ENCODE results near the gene SLC12A6. TPM values are rescaled to one million over a fixed set of nuclear protein-coding genes. Genes with fewer than 3 reads are reported as not detected.
"Not testable (repeated sequence)": the region's sequence is repeated elsewhere in the genome, so short reads cannot be mapped to it uniquely, and the experiment has no call there.

Gene SLC12A6
- total and polyA plus RNA-seq, 5 donors = 8.1 to 21.2 (median 15.7) TPM

GRCh38 chr15:34357653-34358052 is 20.1 kb upstream of the SLC12A6 start:
- Histone ChIP-seq H3K9me3 (ENCODE audit: control insufficient read depth, low read length) (no peaks in the 10 kb centered on the region), H3K4me3 (ENCODE audit: low read length) (no peak overlapping the region), H3K27ac (ENCODE audit: low read length) (no peak overlapping the region), H3K27me3 (ENCODE audit: control insufficient read depth, insufficient read depth) (no peaks in the 10 kb centered on the region), H3K4me1 (ENCODE audit: control insufficient read depth, insufficient read depth, low read length) (no peaks in the 10 kb centered on the region)
- DNase-seq (no peak), ATAC-seq (no peak)
- intact Hi-C loops (cut with DNase I) = loop anchor here in 1 of 4 donors (10.0 kb wide), 1 partner anchor 227 kb away; the partner anchor contains the start of gene GOLGA8B
- WGBS = 89% methylated on average over 1 of the region's 1 CpG

- Histone ChIP-seq H3K27me3 (ENCODE audit: control insufficient read depth, insufficient read depth) (no peaks in the 10 kb centered on the region), H3K9me3 (ENCODE audit: control insufficient read depth, low read length) (no peaks in the 10 kb centered on the region), H3K27ac (ENCODE audit: low read length) (no peak overlapping the region), H3K4me1 (ENCODE audit: control insufficient read depth, insufficient read depth, low read length) (no peaks in the 10 kb centered on the region), H3K4me3 (ENCODE audit: low read length) (no peak overlapping the region)
- no peak for ATAC-seq
- intact Hi-C loops (cut with DNase I) = loop anchor here in 1 of 4 donors (10.0 kb wide), 1 partner anchor 230 kb away; the partner anchor contains the start of gene GOLGA8B
- DNase-seq = no peak
- WGBS = 87% methylated on average over 9 of the region's 9 CpGs
These were observed 17.7 kb upstream of the SLC12A6 start for GRCh38 chr15:34355241-34355640.

GRCh38 chr15:34354286-34354685 is 16.7 kb upstream of the SLC12A6 start:
- Histone ChIP-seq H3K27ac (ENCODE audit: low read length) (no peak overlapping the region), H3K27me3 (ENCODE audit: control insufficient read depth, insufficient read depth) (no peaks in the 10 kb centered on the region), H3K9me3 (ENCODE audit: control insufficient read depth, low read length) (no peaks in the 10 kb centered on the region), H3K4me1 (ENCODE audit: control insufficient read depth, insufficient read depth, low read length) (no peaks in the 10 kb centered on the region), H3K4me3 (ENCODE audit: low read length) (no peak overlapping the region)
- WGBS = 94% methylated on average over 7 of the region's 7 CpGs
- DNase-seq (no peak), ATAC-seq (no peak)
- intact Hi-C loops (cut with DNase I) = loop anchor here in 1 of 4 donors (10.0 kb wide), 1 partner anchor 231 kb away; the partner anchor contains the start of gene GOLGA8B

GRCh38 chr15:34353627-34354026 is 16.0 kb upstream of the SLC12A6 start:
- ATAC-seq (no peak), DNase-seq (no peak)
- 66% methylated on average over 2 of the region's 2 CpGs for WGBS
- H3K4me3 ChIP-seq (ENCODE audit: low read length) = no peak overlapping the region
- no peak overlapping the region for H3K27ac ChIP-seq (ENCODE audit: low read length)
- no peaks in the 10 kb centered on the region for H3K27me3 ChIP-seq (ENCODE audit: control insufficient read depth, insufficient read depth)
- intact Hi-C loops (cut with DNase I) = loop anchor here in 1 of 4 donors (10.0 kb wide), 1 partner anchor 231 kb away; the partner anchor contains the start of gene GOLGA8B
- no peaks in the 10 kb centered on the region for H3K9me3 ChIP-seq (ENCODE audit: control insufficient read depth, low read length)
- H3K4me1 ChIP-seq (ENCODE audit: control insufficient read depth, insufficient read depth, low read length) = no peaks in the 10 kb centered on the region

- DNase-seq; ATAC-seq; H3K4me1 ChIP-seq (ENCODE audit: control insufficient read depth, insufficient read depth, low read length); H3K4me3 ChIP-seq (ENCODE audit: low read length); H3K27ac ChIP-seq (ENCODE audit: low read length); H3K27me3 ChIP-seq (ENCODE audit: control insufficient read depth, insufficient read depth); H3K9me3 ChIP-seq (ENCODE audit: control insufficient read depth, low read length): not testable (repeated sequence)
- 97% methylated on average over 12 of the region's 12 CpGs for WGBS
- intact Hi-C loops (cut with DNase I) = loop anchor here in 1 of 4 donors (10.0 kb wide), 1 partner anchor 232 kb away; the partner anchor contains the start of gene GOLGA8B
These were observed 15.4 kb upstream of the SLC12A6 start for GRCh38 chr15:34352996-34353395.

- Histone ChIP-seq H3K27ac (ENCODE audit: low read length) (no peak overlapping the region), H3K9me3 (ENCODE audit: control insufficient read depth, low read length) (no peaks in the 10 kb centered on the region), H3K27me3 (ENCODE audit: control insufficient read depth, insufficient read depth) (no peaks in the 10 kb centered on the region), H3K4me1 (ENCODE audit: control insufficient read depth, insufficient read depth, low read length) (no peaks in the 10 kb centered on the region), H3K4me3 (ENCODE audit: low read length) (no peak overlapping the region)
- 87% methylated on average over 4 of the region's 4 CpGs for WGBS
- DNase-seq = no peak
- intact Hi-C loops (cut with DNase I) = loop anchor here in 1 of 4 donors (10.0 kb wide), 1 partner anchor 235 kb away; the partner anchor contains the start of gene GOLGA8B
- ATAC-seq = no peak
These were observed 12.2 kb upstream of the SLC12A6 start for GRCh38 chr15:34349769-34350168.

GRCh38 chr15:34348735-34349300 is 11.2 kb upstream of the SLC12A6 start:
- WGBS = 39% methylated on average over 1 of the region's 1 CpG

GRCh38 chr15:34347951-34348638 is 10.5 kb upstream of the SLC12A6 start:
- H3K27ac ChIP-seq (ENCODE audit: low read length) = no peak overlapping the region
- H3K9me3 ChIP-seq (ENCODE audit: control insufficient read depth, low read length) = no peaks in the 10 kb centered on the region
- ATAC-seq = peak in 1 of 2 donors; percentile 39
- intact Hi-C loops (cut with DNase I) = no loop called here
- 77% methylated on average over 13 of the region's 13 CpGs for WGBS
- DNase-seq = no peak
- H3K4me3 ChIP-seq (ENCODE audit: low read length) = no peak overlapping the region
- H3K4me1 ChIP-seq (ENCODE audit: control insufficient read depth, insufficient read depth, low read length) = no peaks in the 10 kb centered on the region
- H3K27me3 ChIP-seq (ENCODE audit: control insufficient read depth, insufficient read depth) = no peaks in the 10 kb centered on the region

More at GRCh38 chr15:34348735-34349300, 11.2 kb upstream of the SLC12A6 start:
- Histone ChIP-seq H3K27me3 (ENCODE audit: control insufficient read depth, insufficient read depth) (no peaks in the 10 kb centered on the region), H3K4me1 (ENCODE audit: control insufficient read depth, insufficient read depth, low read length) (no peaks in the 10 kb centered on the region), H3K27ac (ENCODE audit: low read length) (no peak overlapping the region), H3K9me3 (ENCODE audit: control insufficient read depth, low read length) (no peaks in the 10 kb centered on the region), H3K4me3 (ENCODE audit: low read length) (no peak overlapping the region)
- no peak for DNase-seq
- no peak for ATAC-seq
- intact Hi-C loops (cut with DNase I) = no loop called here

- intact Hi-C loops (cut with DNase I) = no loop called here
- H3K27ac ChIP-seq (ENCODE audit: low read length) = peak within 1 kb of the TSS; percentile 97
- H3K27me3 ChIP-seq (ENCODE audit: control insufficient read depth, insufficient read depth) = no peaks in the 10 kb centered on the region
- ATAC-seq (peak; percentile 95 to 96), DNase-seq (peak; percentile 92 to 96 (median 94))
- H3K9me3 ChIP-seq (ENCODE audit: control insufficient read depth, low read length) = no peaks in the 10 kb centered on the region
- H3K4me1 ChIP-seq (ENCODE audit: control insufficient read depth, insufficient read depth, low read length) = no peaks in the 10 kb centered on the region
- H3K4me3 ChIP-seq (ENCODE audit: low read length) = peak within 1 kb of the TSS; percentile 85
- WGBS = under 1% methylated on average over 38 of the region's 38 CpGs
These were observed 5.4 kb upstream of the SLC12A6 start, which contains the start of the genes NOP10 and NUTM1 for GRCh38 chr15:34342737-34343575. Gene NOP10, minus strand, starts transcription at chr15:34343136. Its CDS starts 63 bp downstream, at chr15:34343073. Gene NUTM1, plus strand, starts transcription at chr15:34343315. Its CDS starts 382 bp downstream, at chr15:34343697.

- H3K27me3 ChIP-seq (ENCODE audit: control insufficient read depth, insufficient read depth); H3K9me3 ChIP-seq (ENCODE audit: control insufficient read depth, low read length); intact Hi-C loops (cut with DNase I); DNase-seq; H3K4me1 ChIP-seq (ENCODE audit: control insufficient read depth, insufficient read depth, low read length); ATAC-seq: not testable (repeated sequence)
- 41% methylated on average over 26 of the region's 26 CpGs for WGBS
- Histone ChIP-seq H3K4me3 (ENCODE audit: low read length) (peak overlapping the region; percentile 85), H3K27ac (ENCODE audit: low read length) (peak overlapping the region; percentile 97)
These were observed 4.7 kb upstream of the SLC12A6 start for GRCh38 chr15:34342213-34342736.

All from right cardiac atrium (tissue), 5 donors.